H1 (cell line): Measurements from ENCODE around the gene N4BP3. TPM values are rescaled to one million over a fixed set of nuclear protein-coding genes. Genes with fewer than 3 reads are reported as not detected.

Experiments
- CBX5 ChIP-seq: fragments of 300-800, 300-1000 bp; sonication (generic); IDR thresholded peaks from 2 replicates; pipeline ENCODE4 v1.7.1; 2016; ENCODE audit warnings: antibody characterized with exemption, low read length, low read depth
- CREB1 ChIP-seq: IDR thresholded peaks from 2 replicates; pipeline ENCODE4 v1.6.1; 2012; ENCODE audit warnings: inconsistent platforms
- EP300 ChIP-seq, 2 experiments: IDR thresholded peaks; 1 replicate in 1 of 2; 2 replicates in 1 of 2; pipeline ENCODE4 v1.6.1; 2011 to 2012; ENCODE audit warnings: low read depth in 2 of 2, low read length in 2 of 2, mild to moderate bottlenecking in 2 of 2, borderline replicate concordance in 1 of 2, inconsistent platforms in 1 of 2, moderate library complexity in 1 of 2
- RAD21 ChIP-seq, 2 experiments: IDR thresholded peaks in 1 of 2; conservative IDR thresholded peaks in 1 of 2; 2 replicates each; pipeline ENCODE4 v1.6.1; 2011; ENCODE audit warnings: low read depth in 2 of 2, low read length in 2 of 2, improper control_type of control experiment in 1 of 2, inconsistent platforms in 1 of 2, mild to moderate bottlenecking in 1 of 2, moderate library complexity in 1 of 2
- TAF7 ChIP-seq: optimal IDR thresholded peaks from 2 replicates; pipeline ENCODE3; 2011; ENCODE audit warnings: low read depth, mild to moderate bottlenecking, inconsistent platforms, low read length, moderate library complexity, borderline replicate concordance
- TEAD4 ChIP-seq: IDR thresholded peaks from 2 replicates; pipeline ENCODE4 v1.6.1; 2012; ENCODE audit warnings: low read depth, low read length, inconsistent platforms, mixed read lengths
- polyA plus RNA-seq, 7 experiments: library from polyadenylated mRNA; depleted of rRNA in 3 of 7; stranded (reverse) in 5 of 7; unstranded in 2 of 7; fragments of >200 nt in 5 of 7; fragments of 200-250 nt in 2 of 7; gene quantifications; 1 replicate in 5 of 7; 2 replicates in 1 of 7; 4 replicates in 1 of 7; pipeline versions ENCODE4 v1.2.1 to v1.2.3, GENCODE V29; 2011 to 2013; ENCODE audit warnings: missing spikeins in 2 of 7, mixed read lengths in 2 of 7
- total RNA-seq: library from RNA; stranded (reverse); fragmentation: NEBNext Ultra II Directional; extraction: Animal tissue kit (Norgen Biotek cat#: 25700); gene quantifications from 2 replicates; pipeline ENCODE4 v1.2.1, GENCODE V29; 2021
- TF ChIP-seq, protein P1 (sequence below): IDR thresholded peaks from 2 replicates; pipeline ENCODE4 v1.6.1; 2012; ENCODE audit warnings: inconsistent platforms

The N4BP3 gene
- total and polyA plus RNA-seq, 2 of the 8 experiments (the other 6 are each of a cell fraction or from before 2014, with no cell fraction given): 13.1 to 39.2 TPM

DNA sequence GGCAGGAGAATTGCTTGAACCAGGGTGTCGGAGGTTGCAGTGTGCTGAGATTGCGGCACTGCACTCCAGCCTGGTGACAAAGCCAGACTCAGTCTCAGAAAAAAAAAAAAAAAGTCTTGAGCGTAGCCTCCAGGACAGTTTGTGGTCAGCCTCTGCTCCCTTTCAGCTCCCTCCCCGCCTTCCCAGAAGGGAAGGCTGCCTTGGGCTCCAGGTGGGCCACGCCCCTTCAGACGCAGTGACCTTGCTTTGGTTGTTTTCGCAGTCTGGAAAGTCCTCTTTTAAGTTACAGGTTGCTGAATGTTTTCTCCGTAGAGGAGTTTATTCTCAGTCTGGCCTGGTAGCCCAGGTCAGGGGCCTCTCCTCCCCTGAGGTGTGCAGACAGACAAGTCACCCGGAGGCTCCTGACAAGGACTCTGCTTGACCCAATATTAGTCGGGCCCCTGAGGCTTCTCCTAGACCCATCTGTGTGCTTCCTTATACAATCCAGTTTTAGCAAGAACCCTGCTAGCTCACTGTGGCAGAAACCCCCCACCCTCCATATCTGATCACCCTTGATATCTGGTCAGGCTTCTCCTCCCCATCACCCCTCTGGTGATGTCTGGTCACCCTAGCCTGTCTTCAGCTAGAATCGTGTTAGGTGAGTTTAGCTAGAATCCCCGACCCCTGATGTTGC is 31.6 kb upstream of the N4BP3 start (continued):
- no peak for TF ChIP-seq RAD21 (IDR thresholded peaks at IDR 0.05 in 1 of 2, conservative IDR thresholded peaks at IDR 0.05 in 1 of 2; ENCODE audit: low read depth in 2 of 2, low read length in 2 of 2)
- no peak for TF ChIP-seq TEAD4
- TF ChIP-seq TAF7: no peak
- no peak for TF ChIP-seq EP300 (IDR thresholded peaks at IDR 0.05; ENCODE audit: borderline replicate concordance in 1 of 2, low read depth in 2 of 2, low read length in 2 of 2)
- no peak for TF ChIP-seq CBX5
- TF ChIP-seq, protein P1, sequence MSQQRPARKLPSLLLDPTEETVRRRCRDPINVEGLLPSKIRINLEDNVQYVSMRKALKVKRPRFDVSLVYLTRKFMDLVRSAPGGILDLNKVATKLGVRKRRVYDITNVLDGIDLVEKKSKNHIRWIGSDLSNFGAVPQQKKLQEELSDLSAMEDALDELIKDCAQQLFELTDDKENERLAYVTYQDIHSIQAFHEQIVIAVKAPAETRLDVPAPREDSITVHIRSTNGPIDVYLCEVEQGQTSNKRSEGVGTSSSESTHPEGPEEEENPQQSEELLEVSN: no peak
- no peak for TF ChIP-seq CREB1
- TF ChIP-seq, all 59 proteins: peak for 0
